Loucy (cell line): Measurements from ENCODE around the gene CTSS.

Source experiments
- H2AFZ ChIP-seq: fragments of 200-600 bp; sonication (generic); 2 replicates; pipeline ENCODE4 v1.6.0; 2016; ENCODE audit warnings: antibody characterized with exemption, mild to moderate bottlenecking, low read length, moderate library complexity
- H3F3A ChIP-seq: fragments of 200-600 bp; 2 replicates; pipeline ENCODE4 v1.6.0; 2016; ENCODE audit warnings: antibody characterized with exemption, low read depth, mild to moderate bottlenecking
- H3K27me3 ChIP-seq: fragments of 200-600 bp; sonication (generic); 2 replicates; pipeline ENCODE4 v1.6.1; 2014; ENCODE audit warnings: low read length, mild to moderate bottlenecking; ENCODE audit not compliant: insufficient read depth, poor library complexity, severe bottlenecking
- H3K36me3 ChIP-seq: fragments of 200-600 bp; sonication (generic); 2 replicates; pipeline ENCODE4 v1.6.1; 2016; ENCODE audit warnings: low read length; ENCODE audit not compliant: insufficient read depth
- H3K4me1 ChIP-seq: fragments of 200-600 bp; sonication (generic); 2 replicates; pipeline ENCODE4 v1.5.1; 2014; ENCODE audit warnings: low read length, mild to moderate bottlenecking; ENCODE audit not compliant: insufficient read depth, poor library complexity, severe bottlenecking
- H3K4me2 ChIP-seq: fragments of 200-600 bp; sonication (generic); 2 replicates; pipeline ENCODE4 v1.6.0; 2014; ENCODE audit warnings: antibody characterized with exemption, low read length, low read depth, mild to moderate bottlenecking; ENCODE audit not compliant: poor library complexity, severe bottlenecking
- H3K4me3 ChIP-seq: fragments of 200-600 bp; sonication (generic); 2 replicates; pipeline ENCODE4 v1.5.1; 2014; ENCODE audit warnings: low read length, mild to moderate bottlenecking, mixed read lengths; ENCODE audit not compliant: poor library complexity, severe bottlenecking
- H3K79me2 ChIP-seq: fragments of 200-600 bp; sonication (generic); 2 replicates; pipeline ENCODE4 v1.6.1; 2014; ENCODE audit warnings: low read length; ENCODE audit not compliant: insufficient read depth
- H3K9ac ChIP-seq: fragments of 200-600 bp; sonication (generic); 2 replicates; pipeline ENCODE4 v1.6.0; 2014; ENCODE audit warnings: mild to moderate bottlenecking, low read depth, low read length, moderate library complexity; ENCODE audit not compliant: poor library complexity, severe bottlenecking
- H3K9me2 ChIP-seq: fragments of 200-600 bp; sonication (generic); replicated peaks from 2 replicates; pipeline ENCODE4 v1.6.1; 2016; ENCODE audit warnings: low read depth, low read length, mixed read lengths
- H3K9me3 ChIP-seq: fragments of 200-600 bp; sonication (generic); 2 replicates; pipeline ENCODE4 v1.6.1; 2014; ENCODE audit warnings: mild to moderate bottlenecking, antibody characterized with exemption, low read length, low read depth; ENCODE audit not compliant: insufficient read depth
- H4K20me1 ChIP-seq: fragments of 200-600 bp; sonication (generic); 2 replicates; pipeline ENCODE4 v1.6.0; 2014; ENCODE audit warnings: antibody characterized with exemption, low read length, mild to moderate bottlenecking; ENCODE audit not compliant: insufficient read depth, poor library complexity, severe bottlenecking
- CTCF ChIP-seq: fragments of 200-600 bp; sonication (generic); conservative IDR thresholded peaks from 2 replicates; pipeline ENCODE4 v1.5.1; 2014; ENCODE audit warnings: mild to moderate bottlenecking, antibody characterized with exemption, low read length
- EZH2phosphoT487 ChIP-seq: fragments of 200-600 bp; IDR thresholded peaks from 2 replicates; pipeline ENCODE4 v1.6.1; 2018; ENCODE audit warnings: antibody characterized with exemption, mild to moderate bottlenecking, moderate library complexity, borderline replicate concordance

Gene CTSS

GRCh38 chr1:150809651-150810050 is 44.1 kb upstream of the CTSS start:
- Histone ChIP-seq H2AFZ (no peak overlapping the region), H3K36me3 (peaks cover 35% of the 10 kb centered on the region; the same call in 1 of the 2 replicates), H3K4me2 (no peak overlapping the region), H3F3A (no peaks in the 10 kb centered on the region), H4K20me1 (no peaks in the 10 kb centered on the region), H3K9ac (no peak overlapping the region), H3K9me3 (no peaks in the 10 kb centered on the region), H3K4me1 (peaks cover 6% of the 10 kb centered on the region), H3K4me3 (no peak overlapping the region), H3K9me2 (no peaks in the 10 kb centered on the region), H3K79me2 (no peaks in the 10 kb centered on the region), H3K27me3 (no peaks in the 10 kb centered on the region)
- no peak for TF ChIP-seq CTCF
- TF ChIP-seq EZH2phosphoT487, result no peak

DNA sequence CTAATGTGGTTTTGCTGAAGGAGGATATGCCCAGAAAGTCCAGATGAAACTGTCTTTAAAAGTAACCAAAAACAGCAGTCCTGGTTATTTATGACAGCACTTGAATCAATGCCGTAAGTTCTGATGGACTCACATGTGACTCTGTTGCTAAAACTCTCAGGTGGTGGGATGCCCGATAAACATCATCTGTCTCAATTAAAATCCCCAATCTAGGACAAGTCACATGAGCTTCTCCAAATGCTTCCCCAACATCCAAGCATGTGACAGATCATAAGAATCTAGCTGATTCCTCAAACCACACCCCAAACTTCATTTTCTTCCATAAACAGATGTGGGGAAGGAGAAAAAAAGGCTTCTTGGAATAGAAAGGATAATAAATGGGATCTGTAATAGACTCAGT is 43.3 kb upstream of the CTSS start:
- no peak for TF ChIP-seq EZH2phosphoT487
- no peak for TF ChIP-seq CTCF
- no peaks in the 10 kb centered on the region for H4K20me1 ChIP-seq
- H3K27me3 ChIP-seq, result no peaks in the 10 kb centered on the region
- H3K9me3 ChIP-seq, result no peaks in the 10 kb centered on the region
- peaks cover 30% of the 10 kb centered on the region; the same call in 1 of the 2 replicates for H3K36me3 ChIP-seq
- H3K9me2 ChIP-seq, result no peaks in the 10 kb centered on the region
- H3K4me3 ChIP-seq, result no peak overlapping the region
- H3K79me2 ChIP-seq, result no peaks in the 10 kb centered on the region
- no peaks in the 10 kb centered on the region for H3F3A ChIP-seq
- H3K4me1 ChIP-seq, result peaks cover 6% of the 10 kb centered on the region
- H3K9ac ChIP-seq, result no peak overlapping the region
- no peak overlapping the region for H2AFZ ChIP-seq
- H3K4me2 ChIP-seq, result no peak overlapping the region

- H3K27me3 ChIP-seq, result no peaks in the 10 kb centered on the region
- H2AFZ ChIP-seq, result no peak within 1 kb of the TSS
- H3K36me3 ChIP-seq, result peaks cover 23% of the 10 kb centered on the region; the same call in 1 of the 2 replicates
- no peak within 1 kb of the TSS for H3K9ac ChIP-seq
- peaks cover 6% of the 10 kb centered on the region for H3K4me1 ChIP-seq
- H3K9me2 ChIP-seq, result no peaks in the 10 kb centered on the region
- peak within 1 kb of the TSS; percentile 5 for H3K4me2 ChIP-seq
- H3K4me3 ChIP-seq, result no peak within 1 kb of the TSS
- no peaks in the 10 kb centered on the region for H3F3A ChIP-seq
- H3K79me2 ChIP-seq, result no peaks in the 10 kb centered on the region
- no peaks in the 10 kb centered on the region for H4K20me1 ChIP-seq
- no peak for TF ChIP-seq CTCF
- TF ChIP-seq EZH2phosphoT487, result no peak
- no peaks in the 10 kb centered on the region for H3K9me3 ChIP-seq
Measured at GRCh38 chr1:150808121-150808520, 42.5 kb upstream of the CTSS start, which contains the start of gene CTSK. Gene CTSK (minus strand): TSS chr1:150808260. CDS start chr1:150806805, 1,455 bp downstream.
